HG02763 (cell line): Measurements from ENCODE around the gene AVL9.
A peak's percentile ranks its signal among the peaks of the same experiment; 100 is the strongest.
"Not testable (repeated sequence)": the region's sequence is repeated elsewhere in the genome, so short reads cannot be mapped to it uniquely, and the experiment has no call there.

Experiments used
- ATAC-seq: cut with Tn5 transposase; IDR thresholded peaks from one replicate; pipeline ENCODE4 v1.9.1; 2021; ENCODE audit warnings: mild to moderate bottlenecking, moderate library complexity; ENCODE audit not compliant: unreplicated experiment

The AVL9 gene

DNA sequence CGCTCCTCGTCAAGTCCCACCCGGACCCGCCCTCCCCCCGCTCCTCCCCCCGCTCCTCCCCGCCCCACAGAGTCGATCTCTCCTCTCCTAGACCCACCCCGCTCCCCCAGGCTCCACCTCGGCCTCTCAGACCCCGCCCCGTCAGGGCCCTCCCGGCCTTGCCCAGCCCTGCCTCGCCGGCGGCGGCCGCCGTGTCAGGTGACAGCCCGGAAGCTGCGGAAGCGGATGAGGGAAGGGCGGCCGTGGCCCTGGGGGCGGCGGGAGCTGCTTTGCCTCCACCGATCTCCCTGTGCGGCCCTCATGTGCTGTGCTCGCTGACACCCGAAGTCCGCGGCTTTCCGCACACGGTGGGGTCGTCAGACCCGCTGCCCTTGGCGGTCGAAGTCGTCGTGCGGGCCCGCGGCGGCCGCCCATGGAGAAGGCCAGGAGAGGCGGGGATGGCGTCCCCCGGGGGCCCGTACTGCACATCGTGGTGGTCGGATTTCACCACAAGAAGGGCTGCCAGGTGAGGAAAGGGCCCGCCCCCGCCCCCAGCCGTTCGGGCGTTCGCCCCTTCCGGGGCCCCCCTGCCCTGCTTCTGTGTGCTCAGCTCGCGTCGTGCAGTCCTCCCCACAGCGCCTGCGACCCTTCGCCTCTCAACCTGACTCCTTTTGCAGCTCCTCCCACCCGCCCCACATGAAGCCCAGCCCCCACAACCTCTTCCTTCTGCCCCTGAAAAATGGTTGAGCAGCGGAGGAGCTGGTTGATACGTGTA lies at the start of gene AVL9:
Gene AVL9 (plus strand): TSS at position 192 of the 754 bp plus-strand sequence. CDS start 221 bp downstream, at position 413.
- peak; percentile 96 for ATAC-seq

DNA sequence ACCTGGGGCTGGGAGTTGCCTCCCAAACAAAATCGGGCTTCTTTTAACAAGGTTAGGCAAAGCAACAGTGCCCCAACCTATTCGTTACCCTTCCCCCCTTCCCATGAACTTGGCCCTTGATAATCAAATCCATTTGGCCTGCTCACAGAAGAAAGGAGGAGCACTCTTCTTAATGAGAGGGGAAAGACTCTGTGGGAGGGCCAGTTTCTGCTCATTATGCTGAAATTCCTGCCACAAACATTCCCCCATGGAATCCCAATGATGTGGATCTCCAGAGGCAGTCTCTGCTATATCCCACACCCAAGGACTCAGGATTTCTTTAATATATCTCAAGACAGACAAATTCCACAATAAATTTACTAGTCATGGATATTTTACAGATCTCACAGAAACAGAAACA lies 48.1 kb upstream of the AVL9 start:
- ATAC-seq, result no peak

DNA sequence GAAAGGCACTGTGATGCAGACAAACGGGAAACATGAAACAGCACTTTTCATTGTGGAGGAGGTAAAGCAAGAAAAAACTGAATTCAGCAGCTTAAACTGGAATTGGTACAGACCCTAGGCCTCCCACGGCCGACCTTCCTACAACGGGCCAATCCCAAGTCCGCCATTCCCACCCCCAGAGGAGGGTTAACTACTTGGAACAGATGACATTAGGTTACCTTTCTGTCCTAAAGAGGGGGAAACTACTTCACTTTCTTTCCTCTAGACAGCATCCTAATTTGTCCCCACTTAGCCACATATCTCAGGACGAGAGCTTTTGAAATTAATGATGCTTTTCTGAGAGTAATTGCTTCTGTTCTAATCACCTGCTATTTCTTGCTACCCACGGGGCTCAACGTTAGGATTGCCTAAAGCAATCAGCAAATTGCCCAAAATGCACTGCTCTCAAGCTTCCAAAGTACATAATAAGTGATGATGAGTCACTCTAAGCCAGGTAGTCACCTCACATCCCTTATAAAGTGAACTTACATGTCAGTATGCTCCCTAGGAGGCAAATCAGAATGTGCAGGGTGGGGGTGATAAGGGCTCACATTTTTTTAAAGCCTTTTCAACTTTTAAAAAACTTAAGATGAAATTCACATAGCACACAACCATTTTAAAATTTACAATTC lies 41.8 kb upstream of the AVL9 start:
- no peak for ATAC-seq

DNA sequence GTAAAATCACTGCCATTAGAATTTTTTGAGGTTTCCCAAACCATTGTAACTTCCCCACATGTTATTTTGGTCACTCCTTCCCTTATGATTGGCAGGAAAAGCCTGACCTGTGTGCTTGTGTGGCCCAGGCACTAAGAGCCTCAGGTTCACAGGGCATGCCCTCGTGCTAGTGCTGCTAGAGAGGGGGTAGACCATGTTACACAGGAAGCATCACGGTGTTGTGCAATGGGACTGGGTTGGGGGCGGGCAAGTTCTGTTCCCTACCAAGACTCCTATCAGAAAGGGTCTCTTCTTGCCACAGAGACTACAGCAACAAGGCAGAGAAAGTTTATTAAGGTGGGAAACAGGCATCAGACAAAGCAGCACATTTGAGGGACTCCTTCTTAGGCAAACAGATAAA lies 37.3 kb upstream of the AVL9 start:
- ATAC-seq, result no peak

DNA sequence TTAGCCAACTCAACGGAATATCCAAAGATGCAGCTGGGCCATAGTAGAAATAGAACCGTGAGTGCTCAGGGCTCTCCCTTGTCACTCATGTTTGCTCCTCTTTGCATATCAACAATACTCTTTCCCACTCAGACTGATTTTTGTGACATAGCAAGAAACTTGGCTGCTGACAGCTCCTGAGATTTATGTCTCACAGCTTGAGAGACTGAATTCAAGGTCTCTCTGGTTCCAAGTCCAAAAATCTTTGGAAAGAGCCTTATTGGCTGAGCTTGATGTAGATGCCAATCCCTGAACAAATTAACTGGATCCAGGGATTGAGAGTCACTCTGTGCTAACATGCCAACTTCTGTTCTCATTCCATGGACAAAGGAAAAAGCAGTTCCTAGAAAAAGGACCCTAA lies 35.5 kb upstream of the AVL9 start:
- ATAC-seq, result no peak

DNA sequence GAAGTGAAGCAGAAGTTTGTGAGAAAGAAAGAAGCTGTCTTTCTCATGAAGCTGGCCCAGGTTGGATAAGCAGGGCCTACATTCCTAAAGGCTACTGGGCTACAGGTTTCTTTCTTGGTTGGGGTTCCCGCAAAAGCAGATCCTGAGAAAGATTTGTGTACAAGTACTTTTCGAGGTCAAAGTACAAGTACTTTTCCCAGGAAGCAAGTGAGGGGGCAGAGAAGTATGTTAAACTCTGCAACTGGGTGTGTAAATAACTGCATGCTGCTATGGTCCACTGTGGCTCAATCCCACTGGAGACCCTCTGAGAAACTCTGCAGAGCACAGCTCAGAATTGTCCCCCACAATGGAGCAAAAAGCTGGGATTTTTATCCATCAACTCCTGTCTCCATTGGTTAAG lies 33.8 kb upstream of the AVL9 start:
- no peak for ATAC-seq

DNA sequence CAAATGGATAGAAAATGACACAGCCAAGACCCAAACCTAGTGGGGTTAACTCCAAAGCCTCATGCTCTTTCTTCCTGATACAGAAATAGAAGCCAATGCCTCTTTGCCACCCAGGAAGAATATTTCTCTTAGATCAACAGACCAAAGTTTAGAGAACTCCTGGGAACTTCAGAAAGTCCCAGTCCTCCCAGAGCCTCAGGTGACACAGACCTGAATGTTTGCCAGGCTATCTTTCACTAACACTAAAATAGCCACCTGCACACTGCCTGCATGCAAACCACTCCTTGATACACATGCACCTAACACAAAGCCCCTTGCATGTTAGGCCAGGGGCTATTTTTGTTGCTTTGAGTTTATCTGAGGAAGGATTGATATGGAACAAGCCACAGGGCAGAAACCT lies 32.8 kb upstream of the AVL9 start:
- ATAC-seq, result no peak

DNA sequence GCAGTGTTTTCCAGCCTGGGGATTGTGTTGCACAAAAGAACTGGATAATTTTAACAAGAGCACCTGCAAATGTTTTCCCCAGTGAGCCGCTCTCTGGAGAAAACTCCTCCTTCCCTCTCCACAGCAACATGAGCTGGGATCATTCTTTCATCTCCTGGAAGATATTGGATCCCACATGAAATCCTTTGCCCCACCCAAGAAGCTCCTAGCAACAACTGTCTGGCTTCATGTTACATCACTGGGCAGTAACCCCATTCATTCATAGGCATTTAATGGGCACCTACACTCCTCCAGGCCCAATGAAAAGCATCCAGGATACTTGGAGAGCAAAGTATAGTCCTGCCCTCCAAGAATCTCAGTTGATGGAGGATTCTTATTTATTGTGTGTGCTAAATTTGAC lies 32.3 kb upstream of the AVL9 start:
- no peak for ATAC-seq

DNA sequence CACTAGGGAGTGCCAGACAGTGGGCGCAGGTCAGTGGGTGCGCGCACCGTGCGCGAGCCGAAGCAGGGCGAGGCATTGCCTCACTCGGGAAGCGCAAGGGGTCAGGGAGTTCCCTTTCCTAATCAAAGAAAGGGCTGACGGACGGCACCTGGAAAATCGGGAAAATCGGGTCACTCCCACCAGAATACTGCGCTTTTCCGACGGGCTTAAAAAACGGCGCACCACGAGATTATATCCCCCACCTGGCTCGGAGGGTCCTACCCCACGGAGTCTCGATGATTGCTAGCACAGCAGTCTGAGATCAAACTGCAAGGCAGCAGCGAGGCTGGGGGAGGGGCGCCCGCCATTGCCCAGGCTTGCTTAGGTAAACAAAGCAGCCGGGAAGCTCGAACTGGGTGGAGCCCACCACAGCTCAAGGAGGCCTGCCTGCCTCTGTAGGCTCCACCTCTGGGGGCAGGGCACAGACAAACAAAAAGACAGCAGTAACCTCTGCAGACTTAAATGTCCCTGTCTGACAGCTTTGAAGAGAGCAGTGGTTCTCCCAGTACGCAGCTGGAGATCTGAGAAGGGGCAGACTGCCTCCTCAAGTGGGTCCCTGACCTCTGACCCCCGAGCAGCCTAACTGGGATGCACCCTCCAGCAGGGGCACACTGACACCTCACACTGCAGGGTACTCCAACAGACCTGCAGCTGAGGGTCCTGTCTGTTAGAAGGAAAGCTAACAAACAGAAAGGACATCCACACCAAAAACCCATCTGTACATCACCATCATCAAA lies 30.5 kb upstream of the AVL9 start:
- ATAC-seq, result not testable (repeated sequence)

DNA sequence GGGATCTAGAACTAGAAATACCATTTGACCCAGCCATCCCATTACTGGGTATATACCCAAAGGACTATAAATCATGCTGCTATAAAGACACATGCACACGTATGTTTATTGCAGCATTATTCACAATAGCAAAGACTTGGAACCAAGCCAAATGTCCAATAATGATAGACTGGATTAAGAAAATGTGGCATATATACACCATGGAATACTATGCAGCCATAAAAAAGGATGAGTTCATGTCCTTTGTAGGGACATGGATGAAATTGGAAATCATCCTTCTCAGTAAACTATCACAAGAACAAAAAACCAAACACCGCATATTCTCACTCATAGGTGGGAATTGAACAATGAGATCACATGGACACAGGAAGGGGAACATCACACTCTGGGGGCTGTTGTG lies 25.3 kb upstream of the AVL9 start:
- ATAC-seq, result not testable (repeated sequence)

DNA sequence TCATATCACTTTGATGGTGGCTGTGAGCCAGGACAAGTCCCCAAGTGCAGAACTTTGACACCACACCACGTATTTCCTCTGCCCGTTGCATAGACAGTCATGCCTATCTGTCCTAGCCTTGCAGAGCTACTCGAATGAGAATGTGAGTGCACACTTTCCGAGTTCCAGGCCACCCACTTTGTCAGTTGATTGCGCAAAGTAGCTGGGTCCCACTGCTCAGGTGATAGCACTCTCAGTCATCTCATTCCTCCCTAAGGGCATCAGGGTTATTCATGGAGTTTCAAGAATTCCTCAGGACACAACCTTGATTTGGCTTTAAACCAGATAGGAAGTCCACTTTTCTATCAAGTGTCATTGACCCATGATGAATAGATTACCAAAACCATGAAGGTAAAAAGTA lies 24.4 kb upstream of the AVL9 start:
- ATAC-seq, result no peak

DNA sequence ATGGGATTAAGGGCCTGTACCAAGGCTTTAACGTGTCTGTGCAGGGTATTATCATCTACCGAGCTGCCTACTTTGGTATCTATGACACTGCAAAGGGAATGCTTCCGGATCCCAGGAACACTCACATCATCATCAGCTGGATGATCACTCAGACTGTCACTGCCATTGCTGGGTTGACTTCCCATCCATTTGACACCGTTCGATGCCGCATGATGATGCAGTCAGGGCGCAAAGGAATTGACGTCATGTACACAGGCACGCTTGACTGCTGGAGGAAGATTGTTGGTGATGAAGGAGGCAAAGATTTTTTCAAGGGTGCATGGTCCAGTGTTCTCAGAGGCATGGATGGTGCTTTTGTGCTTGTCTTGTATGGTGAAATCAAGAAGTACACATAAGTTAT lies 23.3 kb upstream of the AVL9 start:
- ATAC-seq, result no peak

DNA sequence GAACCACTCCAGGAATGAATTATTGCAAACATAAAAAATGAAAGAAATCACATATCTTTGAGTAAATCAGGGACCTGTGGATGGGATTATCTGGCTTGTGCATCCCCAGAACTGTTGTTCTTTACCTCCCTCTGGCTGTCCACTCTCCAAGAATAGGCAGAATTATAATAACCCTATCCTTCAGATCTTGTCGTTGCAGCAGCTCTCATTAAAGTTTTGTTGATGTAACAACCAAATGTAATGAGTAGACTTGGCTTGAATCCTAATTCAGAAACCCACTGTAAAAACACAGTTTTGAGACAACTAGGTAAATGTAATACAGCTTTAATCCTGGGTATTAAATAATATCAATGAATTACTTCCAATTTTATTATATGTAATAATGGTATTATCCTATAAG lies 21.3 kb upstream of the AVL9 start:
- no peak for ATAC-seq

DNA sequence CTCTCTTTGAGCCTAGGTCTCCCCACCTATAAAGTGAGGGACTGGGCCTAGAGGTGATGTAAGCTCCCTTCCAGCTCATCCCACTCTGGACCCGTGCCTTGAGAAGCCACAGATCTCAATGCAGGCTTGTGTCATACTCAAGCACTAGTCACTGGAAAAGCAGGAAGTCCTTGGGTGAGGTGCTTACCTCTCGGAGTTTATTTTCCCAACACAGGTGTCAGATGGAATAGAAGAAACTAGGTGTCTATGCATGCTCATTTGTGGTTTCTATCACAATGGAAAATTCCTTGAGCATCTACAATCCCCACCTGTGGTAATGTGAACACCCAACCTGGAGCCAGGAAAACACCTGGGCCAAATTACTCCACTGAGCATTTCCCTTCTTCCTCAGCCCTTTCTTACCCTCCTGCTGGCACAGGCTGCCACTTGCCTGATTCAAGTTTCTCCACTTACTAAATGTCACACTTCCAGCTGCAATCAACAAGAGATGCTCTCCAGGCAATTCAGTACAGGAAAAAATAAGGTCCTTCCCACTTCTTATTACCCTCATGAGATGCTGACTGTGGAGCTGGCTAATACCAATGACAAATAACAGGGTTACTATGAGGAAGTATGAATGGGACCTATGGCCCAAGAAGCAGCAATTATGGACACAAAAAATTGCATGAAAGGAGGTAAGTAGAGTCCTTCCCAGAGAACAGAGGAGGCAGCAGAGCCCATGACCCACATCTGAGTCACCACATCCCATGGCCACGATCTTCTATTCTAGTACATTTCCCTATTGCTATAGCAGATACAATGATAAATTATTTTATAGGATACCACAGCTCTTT lies 18.3 kb upstream of the AVL9 start:
- ATAC-seq, result no peak

DNA sequence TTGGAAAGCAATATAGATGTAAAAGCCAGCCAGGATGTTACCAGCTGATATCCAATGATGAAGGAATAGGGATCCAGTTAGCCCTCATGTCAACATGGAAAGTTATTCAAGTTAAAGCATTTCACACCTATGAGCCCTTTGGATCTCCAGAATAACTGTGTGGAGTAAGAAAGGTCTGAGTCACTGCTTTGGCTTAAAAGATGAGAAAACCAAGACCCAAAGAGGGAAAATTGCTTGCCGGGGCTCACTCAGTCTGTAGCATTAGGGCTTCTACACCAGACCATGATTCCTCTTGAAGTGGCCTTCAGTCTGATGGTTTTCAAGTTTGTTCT lies 17.7 kb upstream of the AVL9 start:
- ATAC-seq, result no peak

DNA sequence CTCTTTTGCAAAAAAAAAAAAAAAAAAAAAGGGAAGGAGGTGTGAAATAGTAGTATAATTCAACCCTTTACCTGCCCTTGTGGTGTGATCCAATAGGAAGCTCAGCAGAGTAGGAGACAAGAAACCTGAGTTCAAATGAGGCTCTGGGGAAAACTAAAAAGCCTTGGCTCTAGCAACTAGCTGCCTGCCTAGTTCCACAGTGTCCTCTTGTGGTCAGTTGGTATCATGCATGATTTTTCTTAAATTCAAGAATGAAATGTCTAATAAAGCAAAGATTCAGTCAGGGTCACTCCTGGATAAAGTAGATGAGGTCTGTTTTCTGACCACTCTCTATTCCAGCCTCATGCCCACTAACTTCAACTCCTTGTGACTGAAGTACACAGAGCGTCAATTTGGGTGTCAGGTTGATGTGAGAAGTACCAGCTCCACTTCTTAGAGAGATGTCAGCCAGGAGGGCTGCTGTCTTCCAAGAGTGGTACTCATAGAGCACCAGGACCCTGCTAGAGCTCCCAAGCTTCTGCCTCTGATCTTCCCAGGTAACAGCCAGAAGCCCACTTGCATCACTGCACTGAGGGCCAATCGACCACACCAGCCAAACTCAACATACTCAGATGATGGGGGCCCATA lies 15.6 kb upstream of the AVL9 start:
- no peak for ATAC-seq

DNA sequence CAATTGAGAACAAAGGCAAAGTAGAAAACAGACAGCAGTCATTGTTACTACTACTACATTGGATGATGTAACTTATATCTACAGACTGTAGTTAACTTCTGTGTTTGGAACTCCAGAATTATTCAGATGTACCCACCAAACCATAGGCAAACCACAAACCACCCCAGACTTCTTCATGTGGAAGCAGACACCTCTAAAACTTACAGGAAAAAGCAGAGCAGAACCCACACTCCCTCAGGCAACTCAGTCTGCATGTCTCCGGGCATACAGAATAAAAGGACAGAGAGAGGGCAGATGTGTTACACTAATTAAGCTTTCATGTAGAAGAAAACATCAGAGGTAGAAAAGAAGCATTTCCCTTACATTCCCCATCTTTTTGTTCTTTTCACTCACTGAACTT lies 14.1 kb upstream of the AVL9 start:
- ATAC-seq, result no peak

DNA sequence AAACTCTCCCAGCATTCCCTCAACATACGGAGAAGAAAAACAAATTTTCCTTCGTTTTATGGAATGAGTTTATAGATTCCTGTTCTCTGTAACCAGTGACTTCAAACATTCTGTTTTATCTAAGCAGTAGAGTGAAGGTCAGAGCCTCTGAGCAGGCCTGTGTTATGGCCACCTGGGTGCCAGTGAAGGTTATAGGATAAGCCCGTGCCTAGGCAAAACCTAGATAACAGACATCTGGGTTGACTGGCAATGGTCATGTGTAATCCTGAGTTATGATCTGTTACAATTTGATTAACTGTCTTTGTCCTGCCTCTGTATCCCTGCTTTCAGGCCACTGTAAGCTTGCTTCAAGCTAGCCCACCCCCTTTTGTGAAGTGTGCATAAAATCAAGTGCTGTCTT lies 13.4 kb upstream of the AVL9 start:
- no peak for ATAC-seq

DNA sequence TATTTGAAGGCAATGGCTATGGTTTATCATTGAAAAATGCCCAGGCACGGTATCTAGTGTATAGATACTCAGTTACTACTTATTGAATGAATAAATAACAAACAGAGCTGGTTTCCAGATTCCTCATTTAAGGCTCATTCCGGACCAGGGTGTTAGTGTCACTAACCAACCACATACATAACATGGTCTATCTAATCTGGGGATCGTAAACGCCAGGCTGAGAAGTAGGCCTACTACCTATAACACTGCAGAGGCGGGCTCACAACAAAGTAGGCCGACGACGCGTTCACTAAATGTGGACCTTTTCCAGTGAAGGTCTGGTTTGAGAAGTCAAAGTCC lies 5.5 kb upstream of the AVL9 start:
- ATAC-seq, result no peak

DNA sequence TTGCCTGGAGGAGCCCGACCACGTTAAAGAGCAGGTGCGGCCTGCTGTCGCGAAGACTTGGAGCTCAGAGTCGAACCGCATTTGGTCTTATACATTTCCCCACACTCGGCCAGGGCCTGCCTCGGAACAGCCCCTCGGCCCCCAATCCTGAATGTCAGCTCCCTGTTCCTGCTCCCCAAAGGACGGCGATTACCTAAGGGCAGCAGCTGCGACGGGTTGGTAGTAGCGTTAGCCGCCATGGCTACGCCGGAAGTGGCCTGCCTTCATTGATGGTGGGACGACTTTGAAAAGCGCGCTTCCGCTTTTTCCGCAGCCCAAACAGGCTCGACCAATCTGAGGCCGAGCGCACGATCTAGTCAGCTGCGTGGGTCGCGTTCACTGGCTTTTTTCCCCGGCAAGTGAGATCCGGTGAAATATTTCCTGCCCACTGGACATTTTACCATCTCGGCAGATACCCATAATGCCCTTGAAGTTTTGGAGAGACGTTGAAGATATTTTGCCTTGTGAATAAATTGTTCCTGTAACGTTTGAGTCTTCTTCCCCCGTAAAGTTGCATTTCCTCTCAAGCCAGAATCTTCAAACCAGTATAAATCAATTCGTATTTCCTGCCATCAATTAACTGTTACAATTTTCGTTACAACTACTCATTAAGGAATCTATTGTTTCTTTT lies 5.0 kb upstream of the AVL9 start, which contains the start of gene LSM5:
Gene LSM5 (minus strand): TSS at position 254 of the 670 bp plus-strand sequence. CDS start 15 bp downstream, at position 239.
- peak; percentile 91 for ATAC-seq
